ENCODE measurements around the gene SLC12A7. TPM values are rescaled to one million over a fixed set of nuclear protein-coding genes. Genes with fewer than 3 reads are reported as not detected.

The SLC12A7 gene
- total and polyA plus RNA-seq, 2 of the 13 experiments (the other 11 are each of a cell fraction or from before 2014, with no cell fraction given) = 14.0 to 18.5 TPM

DNA sequence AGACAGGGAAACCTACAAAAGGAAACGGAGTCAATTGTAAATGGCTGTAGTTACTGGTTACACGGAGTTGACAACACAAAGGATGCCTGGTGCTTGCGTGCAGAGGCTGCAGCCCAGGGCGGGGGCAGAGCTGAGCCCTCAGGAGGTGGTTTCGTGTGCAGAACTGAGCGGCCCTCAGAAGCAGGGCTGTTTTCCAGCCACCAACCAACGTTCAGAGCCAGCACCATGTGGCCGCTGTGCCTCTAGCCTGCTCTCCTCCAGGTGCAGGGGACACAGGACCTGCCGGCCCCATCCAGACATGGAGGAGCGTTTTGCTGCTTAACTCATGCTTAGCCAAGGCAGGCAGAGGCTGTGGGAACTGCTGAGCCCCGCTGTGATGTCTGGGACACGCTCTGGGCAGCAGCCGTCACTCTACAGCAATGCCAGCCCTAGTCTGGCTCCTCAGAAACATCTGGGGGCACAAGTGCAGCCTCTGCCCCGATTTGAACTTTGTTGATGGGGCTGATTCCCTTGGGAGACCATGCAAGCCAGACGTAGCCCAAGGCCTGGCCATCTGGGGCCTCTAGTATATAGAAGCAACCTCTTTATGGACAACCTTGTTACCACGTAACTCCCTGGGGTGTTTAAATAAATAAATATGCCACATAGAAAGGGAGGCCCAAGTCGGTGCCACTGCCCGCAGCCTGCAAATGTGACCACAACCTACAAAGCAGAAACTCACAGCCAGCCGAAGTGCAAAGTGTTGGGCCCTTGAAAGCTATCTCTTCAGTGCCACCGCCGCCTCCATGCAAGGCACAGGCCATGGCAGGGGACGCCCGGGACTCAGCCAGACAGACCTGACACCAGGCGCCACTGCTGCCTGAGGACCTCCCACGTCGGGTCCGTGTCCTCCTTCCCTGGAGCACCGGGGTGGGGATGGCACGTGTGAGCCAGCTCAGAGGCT, 61.2 kb downstream of the SLC12A7 start:
- no peaks in the 10 kb centered on the region for H3K4me1 ChIP-seq (ENCODE audit: insufficient read depth, low read length)
- H3K27ac ChIP-seq (ENCODE audit: extremely low read length, insufficient read depth, low read length) = no peak overlapping the region
- no peak overlapping the region for H3K9ac ChIP-seq (ENCODE audit: insufficient read depth, low read depth, low read length)
- DNase-seq (ENCODE audit: low spot score) (no peak), FAIRE-seq (no peak), ATAC-seq (no peak)
- TF ChIP-seq, protein P1, sequence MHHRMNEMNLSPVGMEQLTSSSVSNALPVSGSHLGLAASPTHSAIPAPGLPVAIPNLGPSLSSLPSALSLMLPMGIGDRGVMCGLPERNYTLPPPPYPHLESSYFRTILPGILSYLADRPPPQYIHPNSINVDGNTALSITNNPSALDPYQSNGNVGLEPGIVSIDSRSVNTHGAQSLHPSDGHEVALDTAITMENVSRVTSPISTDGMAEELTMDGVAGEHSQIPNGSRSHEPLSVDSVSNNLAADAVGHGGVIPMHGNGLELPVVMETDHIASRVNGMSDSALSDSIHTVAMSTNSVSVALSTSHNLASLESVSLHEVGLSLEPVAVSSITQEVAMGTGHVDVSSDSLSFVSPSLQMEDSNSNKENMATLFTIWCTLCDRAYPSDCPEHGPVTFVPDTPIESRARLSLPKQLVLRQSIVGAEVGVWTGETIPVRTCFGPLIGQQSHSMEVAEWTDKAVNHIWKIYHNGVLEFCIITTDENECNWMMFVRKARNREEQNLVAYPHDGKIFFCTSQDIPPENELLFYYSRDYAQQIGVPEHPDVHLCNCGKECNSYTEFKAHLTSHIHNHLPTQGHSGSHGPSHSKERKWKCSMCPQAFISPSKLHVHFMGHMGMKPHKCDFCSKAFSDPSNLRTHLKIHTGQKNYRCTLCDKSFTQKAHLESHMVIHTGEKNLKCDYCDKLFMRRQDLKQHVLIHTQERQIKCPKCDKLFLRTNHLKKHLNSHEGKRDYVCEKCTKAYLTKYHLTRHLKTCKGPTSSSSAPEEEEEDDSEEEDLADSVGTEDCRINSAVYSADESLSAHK (CRISPR knock-in tag; IDR thresholded peaks at IDR 0.05; ENCODE audit: borderline replicate concordance) = no peak
- TF ChIP-seq ZKSCAN8 (CRISPR knock-in tag; IDR thresholded peaks at IDR 0.05; ENCODE audit: borderline replicate concordance) = no peak
- peak; percentile 69 for TF ChIP-seq AGO2 (optimal IDR thresholded peaks at IDR 0.05; ENCODE audit: low read depth, low read length)
- TF ChIP-seq SP1 (IDR thresholded peaks at IDR 0.05) = no peak
- no peak for TF ChIP-seq SP1 (CRISPR knock-in tag; IDR thresholded peaks at IDR 0.05)
- TF ChIP-seq ZSCAN31 (CRISPR knock-in tag; IDR thresholded peaks at IDR 0.05; ENCODE audit: low read depth) = no peak
- TF ChIP-seq RBM22 (optimal IDR thresholded peaks at IDR 0.05; ENCODE audit: low read length) = peak; percentile 12
- no peak for TF ChIP-seq HOXA9 (CRISPR knock-in tag; IDR thresholded peaks at IDR 0.05; ENCODE audit: borderline replicate concordance)
- no peak for TF ChIP-seq POGZ (CRISPR knock-in tag; IDR thresholded peaks at IDR 0.05)
- no peak for TF ChIP-seq ZFP41 (CRISPR knock-in tag; IDR thresholded peaks at IDR 0.05; ENCODE audit: borderline replicate concordance)
- no peaks in the 10 kb centered on the region for H3K9me3 ChIP-seq (ENCODE audit: low read length)
- WGBS (ENCODE audit: low lambda C conversion rate) = 95% methylated on average over 14 of the region's 29 CpGs
- POLR2A ChIA-PET = interaction anchor here (0.5 to 1.0 kb wide), 2 partner anchors 55 to 123 kb away, joined by 3 read pairs; no protein-coding TSS in a partner anchor
- no TSS peak for BruUV-seq (replicated peaks)
- in situ Hi-C loops (cut with HindIII; ENCODE audit: extremely low pct_ligation_motif_present, low pct_unique_long_range_greater_than_20kb) = no loop called here
- H4K20me1 ChIP-seq (ENCODE audit: insufficient read depth, low read length) = no peaks in the 10 kb centered on the region
- intact Hi-C loops (cut with micrococcal nuclease; ENCODE audit: unreplicated experiment) = loop anchor here (10.0 kb wide), 1 partner anchor 94 kb away; no protein-coding TSS in a partner anchor
- H3K27me3 ChIP-seq (ENCODE audit: control insufficient read depth in 1 of 2, insufficient read depth in 2 of 2, low read length in 2 of 2) = no peaks in the 10 kb centered on the region
- H3K4me2 ChIP-seq (ENCODE audit: low read depth, low read length) = no peak overlapping the region
- CTCF ChIA-PET (ENCODE audit: low intra/inter-chr PET ratio, low total read pairs) = no interaction called here
- no peaks in the 10 kb centered on the region for H3K79me2 ChIP-seq (ENCODE audit: insufficient read depth, low read length)
- H3K36me3 ChIP-seq (replicated peaks in 1 of 2; ENCODE audit: control insufficient read depth in 1 of 2, insufficient read depth in 2 of 2, low read length in 2 of 2) = peaks cover 11 to 35% of the 10 kb centered on the region in 2 experiments
- H2AFZ ChIP-seq (ENCODE audit: low read length) = no peak overlapping the region
- H3K4me3 ChIP-seq (replicated peaks in 1 of 3; ENCODE audit: insufficient read depth in 1 of 3, low read depth in 2 of 3, low read length in 3 of 3) = no peak overlapping the region
